Chondrocyte (in vitro differentiated cells): Measurements from ENCODE around the gene POLR3GL. TPM values are rescaled to one million over a fixed set of nuclear protein-coding genes. Genes with fewer than 3 reads are reported as not detected.

Experiments used
- DNase-seq: peaks from one replicate; pipeline ENCODE4 v3.0.0; 2021; ENCODE audit warnings: mixed read lengths, low spot score
- H3K27ac Mint-ChIP-seq: one replicate; pipeline ENCODE4 v1.8.0; 2021; ENCODE audit warnings: mild to moderate bottlenecking, moderate library complexity, mixed read lengths; ENCODE audit not compliant: unreplicated experiment
- H3K27me3 Mint-ChIP-seq: 2 replicates; pipeline ENCODE4 v1.8.0; 2021; ENCODE audit warnings: low read depth, mixed read lengths
- H3K36me3 Mint-ChIP-seq: 2 replicates; pipeline ENCODE4 v1.8.0; 2021; ENCODE audit warnings: low read depth, mixed read lengths
- H3K4me1 Mint-ChIP-seq: 2 replicates; pipeline ENCODE4 v1.8.0; 2021; ENCODE audit warnings: low read depth, mild to moderate bottlenecking, mixed read lengths
- H3K4me3 Mint-ChIP-seq: one replicate; pipeline ENCODE4 v1.8.0; 2021; ENCODE audit warnings: mild to moderate bottlenecking, moderate library complexity, mixed read lengths; ENCODE audit not compliant: unreplicated experiment
- H3K9me3 Mint-ChIP-seq: 2 replicates; pipeline ENCODE4 v1.8.0; 2021; ENCODE audit warnings: low read depth, mixed read lengths
- total RNA-seq: library from RNA; stranded (reverse); gene quantifications from 3 replicates; pipeline ENCODE4 v1.2.1, GENCODE V29; 2021
- TF ChIP-seq, protein P1 (sequence below): fragments of 200-600 bp; sonication (generic); IDR thresholded peaks from 2 replicates; pipeline ENCODE4 v1.5.0; 2021; ENCODE audit warnings: antibody characterized with exemption, mild to moderate bottlenecking, moderate library complexity

POLR3GL gene
- total RNA-seq, 1 donor from 2014 or later = 13.3 TPM

DNA sequence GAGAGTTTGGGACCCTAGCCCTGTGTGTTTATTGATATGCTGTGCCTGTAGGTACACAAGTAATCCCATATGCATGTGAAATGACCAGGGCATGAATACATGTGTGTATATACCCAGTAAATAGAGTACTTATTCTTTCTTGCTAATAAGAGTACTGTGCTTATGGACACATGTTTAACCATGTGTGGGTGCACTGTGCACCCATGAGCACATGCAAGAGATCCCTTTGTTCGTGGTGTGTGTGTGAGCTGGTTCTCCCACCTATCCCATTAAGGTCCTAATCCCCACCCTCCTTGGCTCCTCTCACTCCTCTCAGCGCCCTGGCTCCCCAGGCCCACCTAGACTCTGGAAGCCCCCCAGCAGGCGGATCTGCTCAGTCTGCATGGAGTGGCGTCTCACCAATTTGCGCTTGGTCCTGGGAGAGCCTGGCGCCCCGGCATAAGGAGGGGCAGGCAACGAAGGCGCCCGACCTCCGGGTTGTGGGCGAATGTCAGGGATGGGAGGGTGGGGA lies 4.5 kb upstream of the POLR3GL start:
- Mint-ChIP-seq H3K36me3 (no peaks in the 10 kb centered on the region), H3K27ac (no peak overlapping the region), H3K27me3 (no peaks in the 10 kb centered on the region)

DNA sequence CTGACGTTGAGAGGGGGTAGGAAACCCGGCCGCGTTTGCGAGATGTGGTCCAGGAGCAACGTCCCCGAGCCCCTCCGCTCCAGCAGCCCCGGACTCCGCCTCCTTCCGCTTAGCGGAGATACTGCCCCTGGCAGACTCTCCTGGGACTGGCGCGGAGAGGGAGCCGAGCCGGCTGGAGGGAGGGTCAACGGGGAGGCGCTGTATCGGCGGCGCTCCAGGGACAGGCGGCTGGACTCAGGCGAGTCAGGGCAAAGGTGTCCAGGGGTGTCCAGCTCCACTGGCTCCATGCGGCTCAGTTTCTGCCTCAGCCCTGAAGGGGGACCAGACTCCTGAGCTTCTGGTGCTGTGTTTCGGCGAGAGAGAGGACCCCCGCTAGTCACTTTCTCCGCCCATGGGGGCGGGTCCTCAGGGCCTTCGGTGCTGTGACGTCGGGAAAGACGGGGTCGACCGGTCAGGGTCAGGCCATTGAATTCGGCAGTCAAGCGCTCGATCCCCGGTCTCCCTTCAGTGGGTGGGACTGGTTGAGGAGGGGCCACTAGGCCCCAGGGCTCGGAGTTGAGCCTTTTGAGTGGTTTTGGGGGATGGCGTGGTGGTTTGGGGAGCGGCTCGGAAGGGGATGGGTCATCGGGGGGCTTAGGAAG lies 3.9 kb upstream of the POLR3GL start:
- Mint-ChIP-seq H3K36me3 (no peaks in the 10 kb centered on the region), H3K27ac (peak overlapping the region; percentile 83), H3K4me3 (peak overlapping the region; percentile 84), H3K27me3 (no peaks in the 10 kb centered on the region), H3K4me1 (peaks cover 80% of the 10 kb centered on the region), H3K9me3 (no peaks in the 10 kb centered on the region)
- peak; percentile 94 for DNase-seq
- TF ChIP-seq, protein P1, sequence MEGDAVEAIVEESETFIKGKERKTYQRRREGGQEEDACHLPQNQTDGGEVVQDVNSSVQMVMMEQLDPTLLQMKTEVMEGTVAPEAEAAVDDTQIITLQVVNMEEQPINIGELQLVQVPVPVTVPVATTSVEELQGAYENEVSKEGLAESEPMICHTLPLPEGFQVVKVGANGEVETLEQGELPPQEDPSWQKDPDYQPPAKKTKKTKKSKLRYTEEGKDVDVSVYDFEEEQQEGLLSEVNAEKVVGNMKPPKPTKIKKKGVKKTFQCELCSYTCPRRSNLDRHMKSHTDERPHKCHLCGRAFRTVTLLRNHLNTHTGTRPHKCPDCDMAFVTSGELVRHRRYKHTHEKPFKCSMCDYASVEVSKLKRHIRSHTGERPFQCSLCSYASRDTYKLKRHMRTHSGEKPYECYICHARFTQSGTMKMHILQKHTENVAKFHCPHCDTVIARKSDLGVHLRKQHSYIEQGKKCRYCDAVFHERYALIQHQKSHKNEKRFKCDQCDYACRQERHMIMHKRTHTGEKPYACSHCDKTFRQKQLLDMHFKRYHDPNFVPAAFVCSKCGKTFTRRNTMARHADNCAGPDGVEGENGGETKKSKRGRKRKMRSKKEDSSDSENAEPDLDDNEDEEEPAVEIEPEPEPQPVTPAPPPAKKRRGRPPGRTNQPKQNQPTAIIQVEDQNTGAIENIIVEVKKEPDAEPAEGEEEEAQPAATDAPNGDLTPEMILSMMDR = peak; percentile 53

More for the DNA sequence above, 4.5 kb upstream of the POLR3GL start:
- H3K4me3 Mint-ChIP-seq = peak overlapping the region; percentile 84
- DNase-seq = no peak
- TF ChIP-seq, protein P1 = no peak
- H3K9me3 Mint-ChIP-seq = no peaks in the 10 kb centered on the region
- peaks cover 81% of the 10 kb centered on the region for H3K4me1 Mint-ChIP-seq

DNA sequence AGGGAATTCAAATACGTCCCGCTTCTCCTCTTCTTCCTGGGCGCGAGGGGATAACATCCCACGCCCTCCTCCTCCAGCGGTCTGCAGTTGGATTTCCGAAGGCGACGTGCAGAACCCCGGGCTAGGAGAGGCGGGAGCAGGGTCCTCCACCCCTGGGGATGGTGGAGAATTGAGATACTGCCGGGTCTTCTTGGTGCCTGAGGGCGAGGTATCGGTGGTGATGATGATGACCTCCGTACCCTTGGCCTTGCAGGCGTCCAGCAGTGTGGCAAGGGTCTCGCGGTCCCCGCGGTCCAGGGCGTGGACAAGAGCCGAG lies 3.4 kb upstream of the POLR3GL start:
- Mint-ChIP-seq H3K4me1 (peaks cover 75% of the 10 kb centered on the region), H3K36me3 (no peaks in the 10 kb centered on the region), H3K27ac (peak overlapping the region; percentile 83), H3K4me3 (peak overlapping the region; percentile 84), H3K9me3 (no peaks in the 10 kb centered on the region), H3K27me3 (no peaks in the 10 kb centered on the region)
- DNase-seq = no peak
- TF ChIP-seq, protein P1 = no peak

DNA sequence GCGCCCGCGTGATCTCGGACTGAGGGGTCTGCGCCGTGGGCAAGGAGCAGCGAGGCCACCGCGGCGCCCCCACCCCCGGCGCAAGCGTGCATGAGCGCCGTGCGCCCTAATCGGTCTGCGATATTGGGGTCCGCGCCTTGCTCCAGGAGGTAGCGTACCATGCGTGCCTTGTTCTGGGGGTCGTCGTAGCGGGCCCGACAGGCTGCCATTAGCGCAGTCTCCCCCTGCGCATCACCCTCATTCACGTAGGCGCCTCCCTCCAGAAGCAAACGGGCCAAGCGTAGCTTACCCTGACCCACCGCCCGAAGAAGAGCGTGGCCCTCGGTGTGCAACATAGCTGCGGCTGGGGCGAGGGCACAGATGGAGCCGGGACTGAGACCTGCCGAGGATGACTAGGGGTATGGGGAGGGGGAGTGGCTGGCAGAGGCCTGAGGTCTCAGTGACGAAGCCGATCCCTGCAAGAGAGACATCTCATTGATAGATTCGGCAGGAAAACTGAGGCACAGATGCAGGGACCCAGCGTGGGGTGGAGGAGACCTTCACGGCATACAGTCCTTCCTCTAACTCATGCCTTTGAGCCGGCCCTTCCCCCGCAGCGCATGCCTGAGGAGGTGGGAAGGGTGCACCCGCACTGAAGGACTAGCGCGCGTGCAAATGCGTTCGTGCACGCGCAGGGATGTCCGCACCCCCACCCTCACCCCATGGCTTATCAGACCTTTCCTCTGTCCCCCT lies 2.9 kb upstream of the POLR3GL start:
- DNase-seq = no peak
- TF ChIP-seq, protein P1 = no peak
- H3K27ac Mint-ChIP-seq = peak overlapping the region; percentile 57
- peak overlapping the region; percentile 84 for H3K4me3 Mint-ChIP-seq
- H3K9me3 Mint-ChIP-seq = no peaks in the 10 kb centered on the region
- peaks cover 70% of the 10 kb centered on the region for H3K4me1 Mint-ChIP-seq
- H3K27me3 Mint-ChIP-seq = no peaks in the 10 kb centered on the region
- H3K36me3 Mint-ChIP-seq = no peaks in the 10 kb centered on the region

DNA sequence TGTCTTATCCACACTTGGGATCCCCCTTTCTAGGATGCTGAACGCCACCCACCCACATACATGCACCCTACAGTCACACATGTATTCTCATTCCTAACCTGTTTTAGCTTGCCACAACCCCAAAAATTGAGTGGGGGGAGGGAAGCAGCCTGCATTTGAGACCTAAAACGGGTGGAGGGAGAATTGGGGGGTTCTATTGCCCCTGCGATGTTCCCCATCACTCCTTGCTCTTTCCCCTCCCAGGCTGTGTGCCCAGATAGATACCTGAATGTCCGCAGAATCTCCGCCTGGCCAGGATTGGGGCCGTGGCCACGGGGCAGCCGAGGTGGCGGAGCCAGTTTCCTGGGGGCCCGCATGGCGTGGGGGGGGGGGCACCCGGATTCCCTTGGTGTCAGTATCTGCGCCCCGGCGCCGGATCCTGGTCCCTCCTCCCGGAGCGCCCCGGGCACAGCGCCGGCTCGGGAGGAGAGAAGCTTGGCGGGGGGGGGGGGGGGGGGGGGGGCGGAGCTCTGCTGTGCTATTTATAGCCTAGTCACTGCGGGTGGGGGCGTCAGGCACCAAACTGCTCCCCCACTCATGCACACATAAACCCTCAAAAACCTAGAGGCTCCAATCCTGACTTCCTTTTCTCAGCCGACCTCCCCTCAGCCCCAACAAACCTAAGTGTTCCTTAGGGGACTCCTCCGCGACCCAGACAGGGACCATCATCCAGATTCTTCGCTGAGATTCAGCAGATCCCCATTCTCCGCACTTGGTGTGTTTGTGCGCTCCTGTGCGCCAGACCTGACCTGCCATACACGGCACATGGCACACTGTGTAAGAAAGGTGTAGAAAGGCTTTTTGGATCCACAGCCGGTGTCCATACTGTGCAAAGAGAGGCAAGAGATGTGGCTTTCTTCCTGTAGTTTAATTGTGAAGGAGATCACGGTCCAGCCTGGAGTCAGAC lies 2.1 kb upstream of the POLR3GL start:
- Mint-ChIP-seq H3K4me3 (peak overlapping the region; percentile 84), H3K9me3 (peaks cover 1% of the 10 kb centered on the region), H3K36me3 (peaks cover under 1% of the 10 kb centered on the region), H3K27me3 (no peaks in the 10 kb centered on the region), H3K27ac (peak overlapping the region; percentile 97), H3K4me1 (peaks cover 63% of the 10 kb centered on the region)
- TF ChIP-seq, protein P1 = no peak
- DNase-seq = no peak
